ENCODE measurements around the gene WDR33. TPM values are rescaled to one million over a fixed set of nuclear protein-coding genes. Genes with fewer than 3 reads are reported as not detected.

Gene WDR33
- total RNA-seq, 2 experiments from 2014 or later: 59.8 to 61.5 TPM

DNA sequence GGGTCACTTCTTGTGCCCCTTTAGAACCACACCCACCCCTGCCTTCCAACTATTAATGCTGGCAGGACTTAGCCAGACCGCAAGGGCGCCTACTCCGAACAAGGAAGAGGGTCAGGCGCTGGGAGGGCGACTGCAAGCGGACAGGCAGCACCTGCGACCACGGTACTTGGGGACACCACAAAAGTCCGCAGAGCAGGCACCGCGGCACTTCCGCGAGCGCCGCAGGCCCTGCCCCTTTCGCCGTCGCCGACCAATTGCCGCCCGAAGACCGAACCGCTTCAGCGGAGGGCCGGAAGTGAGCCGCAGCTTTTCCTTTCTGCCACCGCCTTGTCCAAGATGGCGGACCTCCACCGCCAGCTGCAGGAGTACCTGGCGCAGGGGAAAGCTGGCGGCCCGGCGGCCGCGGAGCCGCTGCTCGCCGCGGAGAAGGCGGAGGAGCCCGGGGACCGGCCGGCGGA is 109.7 kb downstream of the WDR33 start, which contains the start of gene SFT2D3:
Gene SFT2D3, plus strand, starts transcription at position 305 of the 458 bp plus-strand sequence. Its CDS starts 32 bp downstream, at position 337.
- ChIA-PET CTCF (interaction anchor here (1.0 kb wide), 1 partner anchor 390 kb away, joined by 3 read pairs; the partner anchor contains the start of gene UGGT1), POLR2A (interaction anchor here (0.7 to 2.5 kb wide), 27 partner anchors 9 to 620 kb away, joined by 3 to 31 read pairs (median 5); partner anchors contain the start of genes ERCC3, IWS1, LIMS2 and POLR2D)
- ATAC-seq (ENCODE audit: poor library complexity): peak; percentile 73
- Histone ChIP-seq H3K4me1 (ENCODE audit: insufficient read depth, low read length) (peaks cover 36% of the 10 kb centered on the region), H3K27ac (ENCODE audit: low read depth in 1 of 2, low read length in 2 of 2) (peak within 1 kb of the TSS; percentile 82 to 94), H3K9me3 (ENCODE audit: control insufficient read depth in 1 of 2, insufficient read depth in 1 of 2, low read length in 2 of 2) (no peaks in the 10 kb centered on the region), H3K36me3 (ENCODE audit: insufficient read depth, low read length) (peaks cover 12% of the 10 kb centered on the region), H3K27me3 (ENCODE audit: control insufficient read depth in 1 of 2, insufficient read depth in 2 of 2, low read length in 2 of 2) (no peaks in the 10 kb centered on the region), H3K4me3 (ENCODE audit: low read length) (peak within 1 kb of the TSS; percentile 83)
- peak; percentile 82 to 96 (median 88) for DNase-seq
- Mint-ChIP-seq H3K27me3 (no peaks in the 10 kb centered on the region), H3K36me3 (ENCODE audit: low read depth) (peaks cover 33% of the 10 kb centered on the region), H3K9me3 (no peaks in the 10 kb centered on the region), H3K4me3 (peak within 1 kb of the TSS; percentile 97), H3K27ac (peak within 1 kb of the TSS; percentile 99), H3K4me1 (ENCODE audit: low read depth) (peaks cover 50% of the 10 kb centered on the region)
- TF ChIP-seq, protein P1, sequence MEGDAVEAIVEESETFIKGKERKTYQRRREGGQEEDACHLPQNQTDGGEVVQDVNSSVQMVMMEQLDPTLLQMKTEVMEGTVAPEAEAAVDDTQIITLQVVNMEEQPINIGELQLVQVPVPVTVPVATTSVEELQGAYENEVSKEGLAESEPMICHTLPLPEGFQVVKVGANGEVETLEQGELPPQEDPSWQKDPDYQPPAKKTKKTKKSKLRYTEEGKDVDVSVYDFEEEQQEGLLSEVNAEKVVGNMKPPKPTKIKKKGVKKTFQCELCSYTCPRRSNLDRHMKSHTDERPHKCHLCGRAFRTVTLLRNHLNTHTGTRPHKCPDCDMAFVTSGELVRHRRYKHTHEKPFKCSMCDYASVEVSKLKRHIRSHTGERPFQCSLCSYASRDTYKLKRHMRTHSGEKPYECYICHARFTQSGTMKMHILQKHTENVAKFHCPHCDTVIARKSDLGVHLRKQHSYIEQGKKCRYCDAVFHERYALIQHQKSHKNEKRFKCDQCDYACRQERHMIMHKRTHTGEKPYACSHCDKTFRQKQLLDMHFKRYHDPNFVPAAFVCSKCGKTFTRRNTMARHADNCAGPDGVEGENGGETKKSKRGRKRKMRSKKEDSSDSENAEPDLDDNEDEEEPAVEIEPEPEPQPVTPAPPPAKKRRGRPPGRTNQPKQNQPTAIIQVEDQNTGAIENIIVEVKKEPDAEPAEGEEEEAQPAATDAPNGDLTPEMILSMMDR (IDR thresholded peaks at IDR 0.05): no peak
- intact Hi-C loops (cut with DNase I, micrococcal nuclease): loop anchor here (2.0 to 5.0 kb wide), 8 partner anchors 59 to 391 kb away; partner anchors contain the start of genes IWS1 (in 2 of the 2), WDR33 (in 2 of the 2), POLR2D (in 1 of the 2) and SAP130 (in 1 of the 2)

DNA sequence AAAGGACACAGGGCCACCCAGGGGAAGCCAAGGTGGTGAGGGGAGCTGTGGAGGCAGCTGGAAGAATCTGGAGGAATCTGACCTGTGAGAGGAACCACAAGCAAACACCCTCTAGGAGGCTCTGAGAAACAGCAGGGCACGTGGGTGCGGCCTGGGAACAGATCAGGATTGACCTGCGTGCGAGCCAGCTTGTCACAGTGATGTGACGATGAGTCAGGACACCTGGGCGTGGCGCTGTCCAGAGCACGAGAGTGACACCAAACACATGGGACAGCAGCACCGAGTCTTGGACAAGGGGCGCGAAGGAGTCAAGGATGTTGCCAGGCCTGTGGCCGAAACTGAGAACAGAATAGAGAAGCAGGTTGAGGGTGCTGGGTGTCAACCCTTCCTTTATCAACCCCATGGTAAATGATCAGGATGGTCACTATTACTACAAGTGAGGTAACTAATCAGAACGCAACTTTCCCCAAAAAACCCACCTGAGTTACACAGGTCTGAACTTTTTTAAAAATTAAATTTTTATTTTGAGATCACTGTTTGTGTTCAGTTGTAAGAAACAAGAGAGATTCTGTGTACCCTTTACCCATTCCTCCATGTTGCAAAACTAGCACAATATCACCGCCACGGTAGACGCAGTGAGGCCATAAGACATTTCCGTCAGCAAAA is 110.3 kb downstream of the WDR33 start:
- H3K27ac Mint-ChIP-seq: peak overlapping the region; percentile 99
- ChIA-PET CTCF (no interaction called here), POLR2A (interaction anchor here (0.7 to 2.5 kb wide), 22 partner anchors 10 to 407 kb away, joined by 3 to 31 read pairs (median 7); partner anchors contain the start of genes ERCC3, IWS1, LIMS2 and POLR2D)
- peaks cover 6% of the 10 kb centered on the region for H3K36me3 ChIP-seq (ENCODE audit: insufficient read depth, low read length)
- ATAC-seq (ENCODE audit: poor library complexity) (peak; percentile 0), DNase-seq (peak in 5 of 14 experiments; percentile 6 to 83 (median 43))
- TF ChIP-seq, protein P1 (IDR thresholded peaks at IDR 0.05): no peak
- no peaks in the 10 kb centered on the region for H3K9me3 ChIP-seq (ENCODE audit: control insufficient read depth in 1 of 2, insufficient read depth in 1 of 2, low read length in 2 of 2)
- intact Hi-C loops (cut with DNase I, micrococcal nuclease): loop anchor here (2.0 to 5.0 kb wide), 8 partner anchors 58 to 392 kb away; partner anchors contain the start of genes IWS1 (in 2 of the 2), WDR33 (in 2 of the 2), POLR2D (in 1 of the 2) and SAP130 (in 1 of the 2)
- peak overlapping the region; percentile 82 to 94 for H3K27ac ChIP-seq (ENCODE audit: low read depth in 1 of 2, low read length in 2 of 2)
- peaks cover 34% of the 10 kb centered on the region for H3K4me1 ChIP-seq (ENCODE audit: insufficient read depth, low read length)
- H3K36me3 Mint-ChIP-seq (ENCODE audit: low read depth): peaks cover 31% of the 10 kb centered on the region
- H3K9me3 Mint-ChIP-seq: no peaks in the 10 kb centered on the region
- H3K27me3 Mint-ChIP-seq: no peaks in the 10 kb centered on the region
- no peaks in the 10 kb centered on the region for H3K27me3 ChIP-seq (ENCODE audit: control insufficient read depth in 1 of 2, insufficient read depth in 2 of 2, low read length in 2 of 2)
- H3K4me3 Mint-ChIP-seq: peak overlapping the region; percentile 97
- peak overlapping the region; percentile 83 for H3K4me3 ChIP-seq (ENCODE audit: low read length)
- peaks cover 50% of the 10 kb centered on the region for H3K4me1 Mint-ChIP-seq (ENCODE audit: low read depth)

DNA sequence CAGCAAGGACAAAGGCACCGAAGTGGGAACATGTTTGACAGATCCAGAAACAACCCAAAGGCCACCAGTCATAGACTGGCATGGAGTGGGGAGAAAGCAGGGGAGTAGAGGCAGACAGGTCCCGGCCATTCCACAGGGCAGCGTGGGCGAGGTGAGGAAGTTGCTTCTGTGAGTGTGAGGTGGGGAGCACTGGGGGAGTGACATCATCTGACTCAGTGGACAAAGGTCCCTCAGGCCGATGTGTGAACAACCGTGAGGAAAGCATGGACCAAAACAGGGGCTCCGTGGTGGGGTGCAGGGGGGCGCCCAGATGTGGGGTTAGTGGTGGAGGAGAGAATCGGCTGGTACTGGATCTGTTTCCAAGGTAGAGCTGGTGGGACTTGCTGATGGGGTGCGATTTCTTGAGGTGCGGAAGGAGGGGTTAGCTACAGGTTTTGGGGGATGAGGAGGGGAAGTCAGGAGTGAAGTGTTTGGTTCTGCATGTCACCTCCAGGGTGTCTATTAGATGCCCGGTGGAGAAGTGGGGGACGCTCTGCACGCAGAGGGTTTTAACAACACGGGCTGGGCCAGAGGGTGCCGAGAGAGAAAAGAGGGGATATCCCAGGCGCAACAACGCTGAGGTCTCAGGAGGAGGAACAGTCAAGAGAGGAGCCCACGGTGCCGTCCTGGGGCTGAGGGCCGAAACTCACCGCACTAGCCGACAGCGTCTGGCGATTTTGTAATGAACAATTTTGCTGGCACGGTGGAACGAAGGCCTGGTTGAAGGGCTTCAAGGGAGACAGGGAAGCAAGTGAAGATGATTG is 112.2 kb downstream of the WDR33 start:
- CTCF ChIA-PET: no interaction called here
- Histone ChIP-seq H3K27ac (ENCODE audit: low read depth in 1 of 2, low read length in 2 of 2) (no peak overlapping the region), H3K36me3 (ENCODE audit: insufficient read depth, low read length) (no peaks in the 10 kb centered on the region), H3K27me3 (ENCODE audit: control insufficient read depth in 1 of 2, insufficient read depth in 2 of 2, low read length in 2 of 2) (no peaks in the 10 kb centered on the region), H3K4me1 (ENCODE audit: insufficient read depth, low read length) (peaks cover 29% of the 10 kb centered on the region), H3K9me3 (ENCODE audit: control insufficient read depth in 1 of 2, insufficient read depth in 1 of 2, low read length in 2 of 2) (no peaks in the 10 kb centered on the region), H3K4me3 (ENCODE audit: low read length) (no peak overlapping the region)
- intact Hi-C loops (cut with DNase I, micrococcal nuclease): no loop called here
- Mint-ChIP-seq H3K9me3 (no peaks in the 10 kb centered on the region), H3K36me3 (ENCODE audit: low read depth) (peaks cover 16% of the 10 kb centered on the region), H3K4me1 (ENCODE audit: low read depth) (peaks cover 32% of the 10 kb centered on the region), H3K27me3 (no peaks in the 10 kb centered on the region), H3K4me3 (peak overlapping the region; percentile 34), H3K27ac (peak overlapping the region; percentile 8)
- ATAC-seq (ENCODE audit: poor library complexity) (no peak), DNase-seq (no peak)
- TF ChIP-seq, protein P1 (IDR thresholded peaks at IDR 0.05): no peak
- POLR2A ChIA-PET: no interaction called here
